CD4-positive, alpha-beta T cell treated with Interferon alpha-2 for 1 hour (primary cell): ENCODE measurements around the gene SIK3.
A peak's percentile ranks its signal among the peaks of the same experiment; 100 is the strongest.
"Not testable (repeated sequence)": the region's sequence is repeated elsewhere in the genome, so short reads cannot be mapped to it uniquely, and the experiment has no call there.

Experiments used
- DNase-seq, 2 donors: peaks; one replicate each; pipeline ENCODE4 v3.0.0-alpha.2; 2020 to 2022

SIK3 gene

GRCh38 chr11:117044287-117045035, 53.8 kb downstream of the SIK3 start:
- DNase-seq: no peak

- no peak for DNase-seq
Measured at GRCh38 chr11:117042689-117043088, 55.5 kb downstream of the SIK3 start.

GRCh38 chr11:117039900-117040299, 58.3 kb downstream of the SIK3 start:
- no peak for DNase-seq

GRCh38 chr11:117039270-117039669, 59.0 kb downstream of the SIK3 start:
- no peak for DNase-seq

- no peak for DNase-seq
Measured at GRCh38 chr11:117037975-117038350, 60.3 kb downstream of the SIK3 start.

GRCh38 chr11:117037279-117037974, 60.8 kb downstream of the SIK3 start:
- DNase-seq: peak in 1 of 2 donors; percentile 28

- no peak for DNase-seq
Measured at GRCh38 chr11:117034901-117035300, 63.3 kb downstream of the SIK3 start.

- no peak for DNase-seq
Measured at GRCh38 chr11:117026593-117027330, 71.5 kb downstream of the SIK3 start.

GRCh38 chr11:117023707-117024106, 74.5 kb downstream of the SIK3 start:
- not testable (repeated sequence) for DNase-seq

GRCh38 chr11:117023178-117023577, 75.0 kb downstream of the SIK3 start:
- no peak for DNase-seq

GRCh38 chr11:117022526-117022925, 75.7 kb downstream of the SIK3 start:
- peak in 1 of 2 donors; percentile 63 for DNase-seq

GRCh38 chr11:117020869-117021564, 77.2 kb downstream of the SIK3 start:
- no peak for DNase-seq

- peak in 1 of 2 donors; percentile 9 for DNase-seq
Measured at GRCh38 chr11:117020287-117020686, 77.9 kb downstream of the SIK3 start.

GRCh38 chr11:117019871-117020270, 78.4 kb downstream of the SIK3 start:
- no peak for DNase-seq

GRCh38 chr11:117017456-117017855, 80.8 kb downstream of the SIK3 start:
- no peak for DNase-seq

GRCh38 chr11:117016747-117017146, 81.5 kb downstream of the SIK3 start:
- DNase-seq: no peak

GRCh38 chr11:117016246-117016645, 82.0 kb downstream of the SIK3 start:
- DNase-seq: no peak

GRCh38 chr11:117011541-117011898, 86.7 kb downstream of the SIK3 start:
- no peak for DNase-seq

- DNase-seq: no peak
Measured at GRCh38 chr11:117010808-117011540, 87.3 kb downstream of the SIK3 start.

GRCh38 chr11:117009905-117010605, 88.2 kb downstream of the SIK3 start:
- DNase-seq: no peak

- no peak for DNase-seq
Measured at GRCh38 chr11:117005758-117006157, 92.5 kb downstream of the SIK3 start.
